C4-2B (cell line): ENCODE measurements around the gene CHST11.

Source experiments
- H3K27ac ChIP-seq: fragments of 450-650 bp; 2 replicates; pipeline ENCODE4 v1.5.1; 2017
- ZFX ChIP-seq: fragments of 450-650 bp; IDR thresholded peaks from 2 replicates; pipeline ENCODE4 v1.6.1; 2017
- TF ChIP-seq, protein P1 (sequence below): fragments of 450-650 bp; conservative IDR thresholded peaks from 2 replicates; pipeline ENCODE4 v1.5.1; 2017; ENCODE audit warnings: mild to moderate bottlenecking

CHST11 gene

DNA sequence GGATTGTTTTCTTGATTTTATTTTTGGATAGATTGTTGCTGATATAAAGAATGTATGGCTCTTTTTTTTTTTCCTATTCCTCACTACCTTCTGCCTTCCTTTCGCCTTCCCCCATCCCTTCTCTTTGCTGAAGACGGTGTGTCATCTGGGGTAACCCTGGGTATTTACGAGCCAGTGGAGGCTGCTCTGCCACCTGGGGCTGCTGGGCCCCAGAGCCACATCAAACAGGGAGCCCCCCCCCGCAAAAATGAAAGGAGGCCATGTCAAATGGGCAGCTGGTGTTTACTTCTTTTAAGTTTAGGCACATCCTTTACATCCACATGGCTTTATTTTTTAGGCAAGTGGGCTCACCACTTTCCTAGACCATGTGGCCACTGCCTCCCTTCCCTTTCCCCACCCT lies 25.4 kb downstream of the CHST11 start:
- TF ChIP-seq, protein P1, sequence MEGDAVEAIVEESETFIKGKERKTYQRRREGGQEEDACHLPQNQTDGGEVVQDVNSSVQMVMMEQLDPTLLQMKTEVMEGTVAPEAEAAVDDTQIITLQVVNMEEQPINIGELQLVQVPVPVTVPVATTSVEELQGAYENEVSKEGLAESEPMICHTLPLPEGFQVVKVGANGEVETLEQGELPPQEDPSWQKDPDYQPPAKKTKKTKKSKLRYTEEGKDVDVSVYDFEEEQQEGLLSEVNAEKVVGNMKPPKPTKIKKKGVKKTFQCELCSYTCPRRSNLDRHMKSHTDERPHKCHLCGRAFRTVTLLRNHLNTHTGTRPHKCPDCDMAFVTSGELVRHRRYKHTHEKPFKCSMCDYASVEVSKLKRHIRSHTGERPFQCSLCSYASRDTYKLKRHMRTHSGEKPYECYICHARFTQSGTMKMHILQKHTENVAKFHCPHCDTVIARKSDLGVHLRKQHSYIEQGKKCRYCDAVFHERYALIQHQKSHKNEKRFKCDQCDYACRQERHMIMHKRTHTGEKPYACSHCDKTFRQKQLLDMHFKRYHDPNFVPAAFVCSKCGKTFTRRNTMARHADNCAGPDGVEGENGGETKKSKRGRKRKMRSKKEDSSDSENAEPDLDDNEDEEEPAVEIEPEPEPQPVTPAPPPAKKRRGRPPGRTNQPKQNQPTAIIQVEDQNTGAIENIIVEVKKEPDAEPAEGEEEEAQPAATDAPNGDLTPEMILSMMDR: no peak
- no peak for TF ChIP-seq ZFX
- H3K27ac ChIP-seq: no peak overlapping the region

DNA sequence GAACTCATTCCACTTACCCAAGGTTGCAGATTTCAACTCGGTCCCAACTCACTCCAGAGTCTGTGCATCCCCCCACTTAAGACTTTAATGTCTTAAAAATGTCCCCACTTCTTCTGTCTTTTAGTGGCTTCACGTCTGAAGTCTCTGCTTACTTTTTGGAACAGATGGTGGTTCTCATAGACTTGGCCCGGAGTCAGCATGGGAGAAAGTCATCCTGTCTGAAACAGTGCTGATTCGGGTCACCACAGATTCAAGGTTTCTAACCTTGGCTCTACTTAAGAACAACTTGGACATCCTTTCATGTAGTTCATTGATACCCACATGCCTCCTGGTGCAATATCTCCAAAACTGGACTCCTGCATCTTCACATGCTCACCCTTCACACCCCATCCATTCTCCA lies 26.0 kb downstream of the CHST11 start:
- TF ChIP-seq, protein P1: no peak
- TF ChIP-seq ZFX: no peak
- no peak overlapping the region for H3K27ac ChIP-seq

DNA sequence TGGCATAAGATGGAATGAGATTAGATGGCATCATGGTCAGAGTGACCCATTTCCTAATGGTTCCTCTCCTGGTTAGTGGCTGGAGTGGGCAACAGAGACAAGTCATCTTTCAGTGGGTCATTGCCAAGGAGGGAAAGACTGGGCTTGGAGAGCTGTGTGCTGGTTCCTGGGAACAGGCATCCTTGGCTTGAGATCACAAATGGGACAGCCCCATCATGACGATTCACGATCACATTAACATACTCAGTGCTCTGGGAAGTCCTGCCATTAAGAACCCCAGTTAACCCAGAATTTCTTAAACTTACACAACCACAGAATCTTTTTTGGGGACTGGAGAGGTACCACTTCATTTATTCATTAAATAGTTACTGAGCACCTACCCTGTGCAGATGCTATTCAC lies 27.3 kb downstream of the CHST11 start:
- H3K27ac ChIP-seq: no peak overlapping the region
- TF ChIP-seq, protein P1: no peak
- no peak for TF ChIP-seq ZFX

DNA sequence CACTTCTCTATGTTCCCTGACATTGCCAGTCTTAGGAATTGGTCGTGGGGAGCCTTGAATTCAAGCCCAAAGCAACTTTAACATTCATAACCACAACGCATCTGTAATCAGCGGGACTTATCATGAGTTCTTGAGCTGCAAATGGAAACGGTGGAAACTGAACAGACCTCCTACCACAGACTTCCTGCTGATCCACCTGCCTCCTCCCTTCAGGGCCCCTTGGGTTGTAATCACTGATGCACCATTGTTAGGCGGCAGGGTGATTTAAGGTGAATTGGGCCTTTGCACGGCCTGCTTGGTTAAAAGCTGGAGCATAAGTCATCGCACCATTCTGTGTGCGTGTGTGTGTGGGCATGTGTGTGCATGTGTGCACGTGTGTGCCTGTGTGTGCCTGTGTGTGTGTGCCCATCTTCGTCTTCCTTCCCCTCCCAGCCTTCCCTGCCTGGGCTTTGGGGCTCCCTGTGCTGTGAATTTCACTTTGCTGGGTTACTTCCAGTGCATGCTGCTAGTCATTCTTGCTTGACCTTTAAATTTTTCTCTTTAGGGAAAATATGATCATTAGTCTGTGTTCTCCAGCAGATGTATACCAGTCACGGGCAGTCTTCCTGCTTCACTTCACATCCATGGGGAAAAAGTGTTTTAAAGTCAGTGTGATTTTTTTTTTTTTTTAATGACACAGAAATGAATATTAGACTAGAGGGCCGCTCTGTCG lies 29.1 kb downstream of the CHST11 start:
- no peak for TF ChIP-seq ZFX
- TF ChIP-seq, protein P1: no peak
- H3K27ac ChIP-seq: no peak overlapping the region

DNA sequence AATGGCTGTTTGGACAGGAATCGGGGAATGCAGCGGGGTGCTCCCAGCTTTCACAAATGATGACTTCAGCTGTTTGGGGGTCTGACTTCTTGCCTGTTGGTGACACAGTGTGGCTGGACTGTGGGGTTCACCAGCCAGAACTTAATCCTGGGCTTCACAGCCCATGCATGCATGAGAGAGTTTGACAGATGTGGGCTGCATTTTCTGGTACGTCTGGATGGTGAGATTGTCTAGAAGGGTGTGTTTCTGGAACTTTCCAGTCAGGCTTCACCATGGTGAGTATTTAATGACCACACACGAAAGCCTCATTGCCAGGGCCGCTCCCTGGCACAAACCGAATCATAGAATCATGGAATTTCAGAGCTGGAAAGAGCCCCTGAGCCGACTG lies 29.6 kb downstream of the CHST11 start:
- no peak overlapping the region for H3K27ac ChIP-seq
- no peak for TF ChIP-seq ZFX
- TF ChIP-seq, protein P1: no peak

DNA sequence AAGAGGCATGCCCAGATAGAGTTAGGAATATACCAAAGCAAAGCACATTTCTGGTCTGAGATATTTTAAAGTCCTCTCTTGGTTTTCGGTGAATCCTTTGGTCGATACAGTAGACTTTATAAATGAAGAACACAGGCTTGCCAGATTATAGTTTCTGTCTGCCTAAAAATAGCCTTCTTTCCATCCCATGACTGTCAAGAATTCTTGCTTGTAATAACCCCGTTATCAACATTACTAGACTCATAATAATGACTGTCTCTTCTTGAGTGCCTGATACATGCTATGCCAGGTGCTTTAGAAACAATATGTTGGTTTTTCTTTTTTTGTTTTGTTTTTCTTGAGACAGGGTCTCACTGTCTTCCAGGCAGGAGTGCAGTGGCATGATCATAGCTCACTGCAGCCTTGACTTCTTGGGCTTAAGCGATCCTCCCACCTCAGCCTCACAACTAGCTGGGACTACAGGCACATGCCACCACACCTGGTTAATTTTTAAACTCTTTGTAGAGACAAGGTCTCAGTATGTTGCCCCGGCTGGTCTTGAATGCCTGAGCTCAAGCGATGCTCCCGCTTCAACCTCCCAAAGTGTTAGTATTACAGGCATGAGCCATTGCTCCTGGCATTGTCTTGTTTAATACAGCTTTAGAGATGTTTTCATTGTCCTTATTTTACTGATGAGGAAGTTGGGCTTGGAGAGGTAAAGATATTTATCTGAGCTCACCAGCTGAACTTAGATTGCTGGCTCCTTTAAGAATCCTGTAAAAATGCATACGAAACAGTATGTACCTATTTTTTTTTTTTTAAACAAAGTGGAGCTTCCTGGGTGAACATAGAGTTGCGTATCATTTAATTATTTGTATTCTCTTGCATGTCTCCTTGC lies 30.4 kb downstream of the CHST11 start:
- H3K27ac ChIP-seq: no peak overlapping the region

DNA sequence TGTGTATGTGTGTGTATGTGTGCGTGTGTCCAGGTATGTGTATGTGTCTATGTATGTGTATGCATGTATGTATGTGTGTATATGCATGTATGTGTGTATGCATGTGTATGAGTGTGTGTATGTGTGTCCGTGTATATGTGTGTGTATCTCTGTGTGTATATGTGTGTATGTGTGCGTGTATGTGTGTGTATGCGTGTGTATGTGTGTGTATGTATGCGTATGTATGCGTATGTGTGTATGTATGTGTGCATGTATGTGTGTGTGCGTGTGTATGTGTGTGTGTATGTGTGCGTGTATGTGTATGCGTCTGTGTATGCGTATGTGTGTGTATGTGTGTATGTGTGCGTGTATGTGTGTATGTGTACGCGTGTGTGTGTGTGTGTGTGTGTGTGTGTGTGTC lies 31.6 kb downstream of the CHST11 start:
- H3K27ac ChIP-seq: no peak overlapping the region
- no peak for TF ChIP-seq ZFX
- TF ChIP-seq, protein P1: no peak

More for the DNA sequence above, 30.4 kb downstream of the CHST11 start:
- no peak for TF ChIP-seq ZFX
- TF ChIP-seq, protein P1: no peak
